HEK293T (cell line): Measurements from ENCODE around the gene PUS7.
"Not testable (repeated sequence)": the region's sequence is repeated elsewhere in the genome, so short reads cannot be mapped to it uniquely, and the experiment has no call there.

Experiments used
- CTCF ChIA-PET: fragments of 350-600 bp; formaldehyde crosslinking; extraction: SDS; loops from one replicate; lab custom pipeline; 2021; ENCODE audit warnings: antibody characterized with exemption, inconsistent platforms; lab: Yijun Ruan, JAX
- POLR2A ChIA-PET: fragments of 350-600 bp; formaldehyde crosslinking; extraction: SDS; loops from one replicate; lab custom pipeline; 2020; ENCODE audit warnings: antibody characterized with exemption, inconsistent platforms; lab: Yijun Ruan, JAX
- DNase-seq: peaks from one replicate; pipeline ENCODE4 v3.0.0; 2012; ENCODE audit warnings: mixed read lengths; ENCODE audit errors: extremely low spot score
- ARNT ChIP-seq: fragments of 450-650 bp; IDR thresholded peaks from 2 replicates; pipeline ENCODE4 v1.6.1; 2017; ENCODE audit warnings: mild to moderate bottlenecking
- BHLHE40 ChIP-seq: fragments of 450-650 bp; IDR thresholded peaks from 2 replicates; pipeline ENCODE4 v1.6.1; 2016; ENCODE audit warnings: mild to moderate bottlenecking, moderate library complexity, borderline replicate concordance
- CTBP1 ChIP-seq: fragments of 450-650 bp; IDR thresholded peaks from 2 replicates; pipeline ENCODE4 v1.6.1; 2016; ENCODE audit warnings: borderline replicate concordance
- ELF4 ChIP-seq: fragments of 450-650 bp; IDR thresholded peaks from 2 replicates; pipeline ENCODE4 v1.6.1; 2017; ENCODE audit warnings: antibody characterized with exemption
- FOXA1 ChIP-seq: fragments of 450-650 bp; IDR thresholded peaks from 2 replicates; pipeline ENCODE4 v1.6.1; 2016; ENCODE audit warnings: mild to moderate bottlenecking
- FOXK2 ChIP-seq: fragments of 450-650 bp; IDR thresholded peaks from 2 replicates; pipeline ENCODE4 v1.6.1; 2016; ENCODE audit warnings: mild to moderate bottlenecking
- FOXM1 ChIP-seq: fragments of 450-650 bp; IDR thresholded peaks from 2 replicates; pipeline ENCODE4 v1.6.1; 2017; ENCODE audit warnings: mild to moderate bottlenecking, borderline replicate concordance
- HDGF ChIP-seq: fragments of 450-650 bp; IDR thresholded peaks from 2 replicates; pipeline ENCODE4 v1.6.1; 2017; ENCODE audit warnings: antibody characterized with exemption, borderline replicate concordance
- L3MBTL2 ChIP-seq: fragments of 450-650 bp; conservative IDR thresholded peaks from 2 replicates; pipeline ENCODE4 v1.6.1; 2016; ENCODE audit warnings: mild to moderate bottlenecking
- LEF1 ChIP-seq: fragments of 450-650 bp; IDR thresholded peaks from 2 replicates; pipeline ENCODE4 v1.6.1; 2017; ENCODE audit warnings: mild to moderate bottlenecking, borderline replicate concordance
- NFRKB ChIP-seq: fragments of 450-650 bp; IDR thresholded peaks from 2 replicates; pipeline ENCODE4 v1.6.1; 2016; ENCODE audit warnings: mild to moderate bottlenecking, moderate library complexity
- SP1 ChIP-seq: fragments of 450-650 bp; IDR thresholded peaks from 2 replicates; pipeline ENCODE4 v1.6.1; 2017
- SUZ12 ChIP-seq: fragments of 450-650 bp; IDR thresholded peaks from 2 replicates; pipeline ENCODE4 v1.6.1; 2016; ENCODE audit warnings: mild to moderate bottlenecking
- TARDBP ChIP-seq: fragments of 450-650 bp; IDR thresholded peaks from 2 replicates; pipeline ENCODE4 v1.6.1; 2016
- ZNF384 ChIP-seq: fragments of 450-650 bp; IDR thresholded peaks from 2 replicates; pipeline ENCODE4 v1.6.1; 2016
- TF ChIP-seq, protein P1 (sequence below): fragments of 450-650 bp; IDR thresholded peaks from 2 replicates; pipeline ENCODE4 v1.6.1; 2016

Gene PUS7

DNA sequence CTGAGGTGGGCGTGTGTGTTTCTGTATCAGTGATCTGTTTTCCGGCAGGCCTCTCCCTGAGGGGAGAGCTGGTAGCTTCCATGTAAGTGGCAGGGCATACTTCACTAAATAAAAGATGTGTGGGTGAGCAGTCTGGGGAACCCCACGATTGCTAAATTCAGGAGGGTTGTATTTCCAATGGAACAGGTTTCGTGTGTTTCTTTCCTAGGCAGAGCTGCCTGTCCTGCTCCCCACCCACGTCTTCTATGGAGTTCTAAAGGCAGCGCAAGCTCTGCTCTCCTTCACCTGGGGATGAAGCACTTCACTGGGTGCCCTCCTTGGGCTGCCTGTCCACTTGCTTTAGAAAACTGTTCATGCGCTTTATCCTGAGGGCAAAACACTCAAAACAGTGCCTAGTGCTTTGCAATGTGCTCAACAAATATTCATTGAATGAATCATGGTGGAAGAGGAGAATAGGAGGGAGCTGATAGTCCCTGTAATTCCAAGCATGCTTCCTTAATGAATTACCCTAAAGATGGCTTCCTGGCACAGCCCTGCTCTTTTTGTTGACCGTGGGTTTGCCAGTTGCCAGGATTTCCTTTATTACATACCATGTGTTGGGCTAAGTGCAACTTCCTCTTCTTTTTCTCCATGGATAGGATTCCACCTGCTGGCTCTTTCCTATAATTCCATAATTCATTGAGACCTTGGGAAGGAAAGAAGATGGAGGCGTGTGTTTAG is 82.7 kb downstream of the PUS7 start:
- no peak for DNase-seq
- POLR2A ChIA-PET: no interaction called here
- CTCF ChIA-PET: interaction anchor here (0.8 kb wide), 1 partner anchor 132 kb away, joined by 3 read pairs; no protein-coding TSS in a partner anchor
- no peak for TF ChIP-seq BHLHE40
- TF ChIP-seq FOXK2: no peak

DNA sequence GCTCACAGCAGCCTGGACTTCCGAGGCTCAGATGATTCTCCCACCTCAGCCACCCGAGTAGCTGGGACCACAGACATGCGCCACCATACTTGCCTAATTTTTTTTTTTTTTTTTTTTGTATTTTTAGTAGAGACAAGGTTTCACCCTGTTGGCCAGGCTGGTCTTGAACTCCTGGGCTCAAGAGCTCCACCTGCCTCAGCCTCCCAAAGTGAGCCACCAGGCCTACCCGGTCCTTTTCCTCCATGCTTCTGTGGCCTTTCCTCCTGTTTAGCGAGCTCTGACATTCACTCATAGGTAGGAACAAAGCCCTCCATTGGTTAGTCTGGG is 83.3 kb downstream of the PUS7 start:
- TF ChIP-seq LEF1 (no peak), ZNF384 (no peak), SUZ12 (no peak), L3MBTL2 (no peak), SP1 (no peak), ELF4 (no peak), TARDBP (no peak), BHLHE40 (no peak), ARNT (no peak), FOXK2 (no peak), FOXA1 (no peak), FOXM1 (no peak), NFRKB (no peak), HDGF (no peak), CTBP1 (no peak)
- TF ChIP-seq, protein P1, sequence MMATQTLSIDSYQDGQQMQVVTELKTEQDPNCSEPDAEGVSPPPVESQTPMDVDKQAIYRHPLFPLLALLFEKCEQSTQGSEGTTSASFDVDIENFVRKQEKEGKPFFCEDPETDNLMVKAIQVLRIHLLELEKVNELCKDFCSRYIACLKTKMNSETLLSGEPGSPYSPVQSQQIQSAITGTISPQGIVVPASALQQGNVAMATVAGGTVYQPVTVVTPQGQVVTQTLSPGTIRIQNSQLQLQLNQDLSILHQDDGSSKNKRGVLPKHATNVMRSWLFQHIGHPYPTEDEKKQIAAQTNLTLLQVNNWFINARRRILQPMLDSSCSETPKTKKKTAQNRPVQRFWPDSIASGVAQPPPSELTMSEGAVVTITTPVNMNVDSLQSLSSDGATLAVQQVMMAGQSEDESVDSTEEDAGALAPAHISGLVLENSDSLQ: no peak
- ChIA-PET CTCF (no interaction called here), POLR2A (no interaction called here)
- no peak for DNase-seq

DNA sequence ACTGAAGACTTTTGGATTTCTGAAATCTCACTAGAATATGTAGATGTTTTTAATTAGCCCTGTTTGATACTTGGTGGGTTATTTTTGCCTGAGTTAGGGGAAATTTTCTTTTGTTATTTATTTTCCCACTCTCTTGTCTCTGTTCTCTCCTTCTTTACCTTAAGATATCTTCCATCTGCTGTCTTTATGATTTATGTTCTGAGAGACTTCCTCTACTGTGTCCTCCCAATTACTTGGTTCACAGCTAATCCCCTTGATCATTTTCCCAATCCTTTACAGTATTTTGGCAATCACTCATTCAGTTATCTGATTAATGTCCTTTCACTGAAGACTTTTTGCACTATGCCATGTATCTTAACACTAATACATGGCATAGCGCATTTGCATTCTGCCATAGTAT is 83.8 kb downstream of the PUS7 start:
- ChIA-PET CTCF (no interaction called here), POLR2A (no interaction called here)
- TF ChIP-seq ZNF384 (no peak), BHLHE40 (no peak), ELF4 (no peak)
- TF ChIP-seq, protein P1: peak; percentile 22; the same call in 1 of the 2 replicates
- no peak for DNase-seq

DNA sequence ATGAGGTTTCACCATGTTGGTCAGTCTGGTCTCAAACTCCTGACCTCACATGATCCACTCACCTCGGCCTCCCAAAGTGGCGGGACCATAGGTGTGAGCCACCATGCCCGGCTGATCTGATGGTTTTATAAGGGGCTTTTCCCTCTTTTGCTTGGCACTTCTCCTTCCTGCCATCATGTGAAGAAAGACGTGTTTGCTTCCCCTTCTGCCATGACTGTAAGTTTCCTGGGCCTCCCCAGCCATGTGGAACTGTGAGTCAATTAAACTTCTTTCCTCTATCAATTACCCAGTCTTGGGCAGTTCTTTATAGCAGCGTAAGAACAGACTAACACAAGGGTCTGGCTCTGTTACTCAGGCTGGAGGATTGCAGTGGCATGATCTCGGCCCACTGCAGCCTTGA is 84.7 kb downstream of the PUS7 start:
- POLR2A ChIA-PET, CTCF ChIA-PET, DNase-seq: not testable (repeated sequence)

DNA sequence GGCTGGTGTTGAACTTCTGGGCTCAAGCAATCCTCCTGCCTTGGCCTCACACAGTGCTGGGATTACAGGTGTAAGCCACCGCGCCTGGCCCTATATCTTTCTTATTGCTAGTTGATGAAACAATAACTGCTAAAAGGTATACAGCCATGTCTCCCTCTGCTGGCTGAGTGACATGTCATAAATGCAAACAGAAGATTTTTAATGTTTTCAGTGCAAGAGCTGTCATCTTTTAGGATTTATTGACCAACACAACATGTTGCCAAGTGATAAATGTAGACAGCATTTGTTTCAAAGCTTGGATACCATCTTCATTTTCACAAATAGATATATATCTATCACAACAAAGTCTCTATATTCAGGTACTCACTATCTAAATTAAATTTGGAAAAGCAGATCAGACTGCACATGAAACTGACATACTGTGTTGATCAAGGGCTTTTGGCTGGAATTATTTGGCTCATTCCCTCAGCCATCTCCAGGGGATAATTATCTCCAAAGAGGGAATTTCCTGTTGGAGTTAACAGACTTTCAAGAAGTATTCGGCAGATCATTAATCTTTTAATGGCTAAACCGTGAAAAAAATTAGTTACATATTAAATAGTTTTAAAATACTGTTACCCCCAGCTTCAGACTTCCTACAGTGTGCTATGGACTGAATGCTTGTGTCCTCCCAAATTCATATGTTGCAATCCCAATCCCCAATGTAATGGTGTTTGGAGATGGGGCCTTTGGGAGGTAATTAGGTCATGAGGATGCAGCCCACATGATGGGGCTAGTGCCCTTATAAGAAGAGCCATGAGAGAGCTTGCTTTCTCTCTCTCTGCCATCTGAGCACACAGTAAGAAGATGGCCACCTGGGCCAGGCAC is 92.1 kb downstream of the PUS7 start:
- POLR2A ChIA-PET: interaction anchor here (0.9 kb wide), 1 partner anchor 416 kb away, joined by 3 read pairs; no protein-coding TSS in a partner anchor
- CTCF ChIA-PET: interaction anchor here (0.9 to 1.0 kb wide), 2 partner anchors 32 to 277 kb away, joined by 3 read pairs; no protein-coding TSS in a partner anchor
- TF ChIP-seq L3MBTL2: no peak
- TF ChIP-seq, protein P1: peak; percentile 92
- no peak for DNase-seq

DNA sequence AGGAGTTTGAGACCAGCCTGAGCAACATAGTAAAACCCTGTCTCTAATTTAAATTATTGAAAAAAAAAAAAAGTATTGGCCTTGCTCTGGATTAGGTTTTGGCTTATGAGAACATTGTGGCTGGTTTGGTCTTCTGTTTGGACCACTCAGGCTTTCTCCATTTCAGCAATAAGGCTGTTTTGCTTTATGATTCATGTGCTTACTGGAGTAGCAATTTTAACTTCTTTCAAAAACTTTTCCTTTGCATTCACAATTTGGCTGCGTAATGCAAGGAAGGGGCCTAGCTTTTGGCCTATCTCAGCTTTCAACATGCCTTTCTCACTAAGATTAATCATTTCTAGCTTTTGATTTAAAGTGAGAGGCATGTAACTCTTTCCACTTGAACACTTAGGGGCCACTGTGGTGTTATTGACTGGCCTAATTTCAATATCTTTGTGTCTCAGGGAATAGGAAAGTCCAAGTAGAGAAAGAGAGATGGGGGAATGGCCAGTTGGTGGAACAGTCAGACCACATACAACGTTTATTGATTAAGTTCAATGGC is 95.4 kb downstream of the PUS7 start:
- ChIA-PET CTCF (no interaction called here), POLR2A (no interaction called here)
- TF ChIP-seq TARDBP: no peak
- TF ChIP-seq FOXA1: no peak
- TF ChIP-seq HDGF: no peak
- TF ChIP-seq CTBP1: no peak
- no peak for TF ChIP-seq ELF4
- TF ChIP-seq NFRKB: no peak
- no peak for TF ChIP-seq BHLHE40
- TF ChIP-seq SP1: no peak
- TF ChIP-seq LEF1: no peak
- TF ChIP-seq FOXK2: no peak
- TF ChIP-seq FOXM1: no peak
- TF ChIP-seq ARNT: no peak
- no peak for TF ChIP-seq L3MBTL2
- TF ChIP-seq SUZ12: no peak
- DNase-seq: no peak
